Sigmoid colon (tissue), 7 donors: ENCODE measurements around the gene CNOT1. TPM values are rescaled to one million over a fixed set of nuclear protein-coding genes. Genes with fewer than 3 reads are reported as not detected.

Experiments used
- DNase-seq: peaks from one replicate; pipeline ENCODE4 v3.0.0-alpha.2; 2019
- H3K27ac ChIP-seq, 4 donors: fragments of 200-600 bp; sonication (generic); one replicate each; pipeline ENCODE4 v1.5.1; 2016 to 2019; ENCODE audit warnings: mild to moderate bottlenecking in 1 of 4
- H3K27me3 ChIP-seq, 3 donors: fragments of 200-600 bp; sonication (generic); one replicate each; pipeline ENCODE4 v1.5.1; 2019; ENCODE audit warnings: mild to moderate bottlenecking in 1 of 3
- H3K36me3 ChIP-seq, 4 donors: fragments of 200-600 bp; sonication (generic); one replicate each; pipeline ENCODE4 v1.5.1; 2016 to 2019
- H3K4me1 ChIP-seq, 4 donors: fragments of 200-600 bp; sonication (generic); one replicate each; pipeline ENCODE4 v1.5.1; 2017 to 2019
- H3K4me3 ChIP-seq, 4 donors: fragments of 200-600 bp; sonication (generic); one replicate each; pipeline ENCODE4 v1.5.1; 2017 to 2019; ENCODE audit warnings: mild to moderate bottlenecking in 2 of 4, moderate library complexity in 1 of 4
- H3K9me3 ChIP-seq, 4 donors: fragments of 200-600 bp in 3 of 4; sonication (generic) in 3 of 4; one replicate each; pipeline versions ENCODE4 v1.5.1 to v1.6.1; 2013 to 2019
- EP300 ChIP-seq, 4 donors: sonication (generic); formaldehyde crosslinking; IDR thresholded peaks; one replicate each; pipeline ENCODE4 v1.6.1; 2017; ENCODE audit warnings: antibody characterized with exemption in 4 of 4
- POLR2A ChIP-seq, 2 donors: fragments of 450-650 bp; IDR thresholded peaks; one replicate each; pipeline ENCODE4 v1.6.1; 2016; ENCODE audit warnings: antibody characterized with exemption in 2 of 2, mild to moderate bottlenecking in 2 of 2, moderate library complexity in 2 of 2
- POLR2AphosphoS5 ChIP-seq, 4 donors: sonication (generic); formaldehyde crosslinking; IDR thresholded peaks; one replicate each; pipeline ENCODE4 v1.6.1; 2017; ENCODE audit warnings: antibody characterized with exemption in 4 of 4
- WGBS, 2 donors: extraction: QIAGEN DNeasy Blood & Tissue Kit; methylation state at CpG; one replicate each; pipeline ENCODE4 v1.1.7; 2013; 5-methylcytosine and 5-hydroxymethylcytosine counted together
- intact Hi-C: fragments of 100-400 bp; cut with DNase I; formaldehyde crosslinking; loops from one replicate; pipeline ENCODE4 v1.15.1; 2023
- polyA plus RNA-seq, 3 donors: library from polyadenylated mRNA; stranded (reverse); fragments of 200-250 nt; gene quantifications; one replicate each; pipeline ENCODE4 v1.2.3, GENCODE V29; 2013
- total RNA-seq, 4 donors: library from RNA; depleted of rRNA; stranded (reverse); fragments of >200 nt; gene quantifications; one replicate each; pipeline ENCODE4 v1.1.0, GENCODE V29; 2016
- TF ChIP-seq, protein P1 (sequence below), 4 experiments: fragments of 450-650 bp in 3 of 4; fragments of 200-600 bp in 1 of 4; IDR thresholded peaks; one replicate each; pipeline ENCODE4 v1.5.1; 2016 to 2019; ENCODE audit warnings: antibody characterized with exemption in 4 of 4, mild to moderate bottlenecking in 3 of 4, moderate library complexity in 2 of 4
- donor health status: healthy with polysubstance abuse.
- donor health status: Bipolar disorder and iron deficiency.
- donor health status: healthy.

The CNOT1 gene
- total and polyA plus RNA-seq, 7 donors: 61.3 to 112 (median 79.6) TPM

DNA sequence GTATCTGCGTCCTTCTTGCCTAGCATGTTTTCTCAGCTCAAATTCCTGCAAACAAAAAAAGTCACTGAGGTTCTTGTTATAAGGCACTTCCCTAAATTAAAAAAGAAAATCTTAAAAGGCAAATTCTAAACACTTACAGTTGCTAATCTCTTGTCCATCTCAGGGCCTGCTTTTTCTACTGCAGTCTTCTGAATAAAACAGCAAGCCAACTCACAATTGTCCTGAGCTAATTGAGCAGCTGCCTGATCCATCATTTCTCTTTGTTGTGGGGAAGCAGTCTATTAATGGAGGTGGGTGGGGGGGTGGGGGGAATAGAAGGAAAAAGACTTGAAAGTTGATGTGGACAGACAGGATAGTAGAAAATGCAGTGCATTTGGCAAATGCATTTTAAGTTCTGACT, 87.3 kb downstream of the CNOT1 start:
- H3K4me1 ChIP-seq: no peaks in the 10 kb centered on the region
- TF ChIP-seq, protein P1, sequence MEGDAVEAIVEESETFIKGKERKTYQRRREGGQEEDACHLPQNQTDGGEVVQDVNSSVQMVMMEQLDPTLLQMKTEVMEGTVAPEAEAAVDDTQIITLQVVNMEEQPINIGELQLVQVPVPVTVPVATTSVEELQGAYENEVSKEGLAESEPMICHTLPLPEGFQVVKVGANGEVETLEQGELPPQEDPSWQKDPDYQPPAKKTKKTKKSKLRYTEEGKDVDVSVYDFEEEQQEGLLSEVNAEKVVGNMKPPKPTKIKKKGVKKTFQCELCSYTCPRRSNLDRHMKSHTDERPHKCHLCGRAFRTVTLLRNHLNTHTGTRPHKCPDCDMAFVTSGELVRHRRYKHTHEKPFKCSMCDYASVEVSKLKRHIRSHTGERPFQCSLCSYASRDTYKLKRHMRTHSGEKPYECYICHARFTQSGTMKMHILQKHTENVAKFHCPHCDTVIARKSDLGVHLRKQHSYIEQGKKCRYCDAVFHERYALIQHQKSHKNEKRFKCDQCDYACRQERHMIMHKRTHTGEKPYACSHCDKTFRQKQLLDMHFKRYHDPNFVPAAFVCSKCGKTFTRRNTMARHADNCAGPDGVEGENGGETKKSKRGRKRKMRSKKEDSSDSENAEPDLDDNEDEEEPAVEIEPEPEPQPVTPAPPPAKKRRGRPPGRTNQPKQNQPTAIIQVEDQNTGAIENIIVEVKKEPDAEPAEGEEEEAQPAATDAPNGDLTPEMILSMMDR (IDR thresholded peaks at IDR 0.05): no peak
- TF ChIP-seq POLR2AphosphoS5 (IDR thresholded peaks at IDR 0.05) (no peak), POLR2A (IDR thresholded peaks at IDR 0.05) (no peak), EP300 (IDR thresholded peaks at IDR 0.05) (no peak)
- H3K27me3 ChIP-seq: no peaks in the 10 kb centered on the region
- H3K9me3 ChIP-seq: no peaks in the 10 kb centered on the region
- DNase-seq: no peak
- WGBS, 2 donors: 85 to 90% methylated on average over 1 of the region's 1 CpG
- no peak overlapping the region for H3K27ac ChIP-seq
- intact Hi-C loops: no loop called here
- peaks cover 48 to 100% (median 73%) of the 10 kb centered on the region in 4 donors for H3K36me3 ChIP-seq
- no peak overlapping the region for H3K4me3 ChIP-seq

DNA sequence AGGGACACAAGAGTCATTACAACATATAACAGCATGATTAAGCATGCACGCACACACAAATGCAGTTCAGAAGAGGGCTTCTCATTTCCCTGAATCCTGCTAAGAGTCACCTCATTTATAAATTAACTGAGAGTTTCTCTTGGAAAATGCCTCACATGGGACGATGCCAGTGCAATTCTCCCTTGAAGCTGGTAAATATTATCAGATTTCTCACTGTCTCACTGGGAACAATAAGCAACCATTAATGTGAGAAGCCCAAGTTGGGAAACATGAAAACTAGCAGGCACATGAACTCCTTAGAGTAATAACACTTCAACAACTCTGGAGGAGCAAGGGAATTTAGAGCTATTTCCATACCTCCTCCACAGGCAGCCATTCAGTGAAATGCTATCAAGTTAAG, 87.9 kb downstream of the CNOT1 start:
- 84 to 96% methylated on average over 2 of the region's 2 CpGs for WGBS, 2 donors
- H3K4me1 ChIP-seq: no peaks in the 10 kb centered on the region
- no peak overlapping the region for H3K4me3 ChIP-seq
- H3K27me3 ChIP-seq: no peaks in the 10 kb centered on the region
- H3K9me3 ChIP-seq: no peaks in the 10 kb centered on the region
- peaks cover 53 to 100% (median 74%) of the 10 kb centered on the region in 4 donors for H3K36me3 ChIP-seq
- TF ChIP-seq, protein P1 (IDR thresholded peaks at IDR 0.05): no peak
- TF ChIP-seq POLR2A (IDR thresholded peaks at IDR 0.05): no peak
- no peak for TF ChIP-seq POLR2AphosphoS5 (IDR thresholded peaks at IDR 0.05)
- TF ChIP-seq EP300 (IDR thresholded peaks at IDR 0.05): no peak
- DNase-seq: no peak
- intact Hi-C loops: no loop called here
- H3K27ac ChIP-seq: no peak overlapping the region

DNA sequence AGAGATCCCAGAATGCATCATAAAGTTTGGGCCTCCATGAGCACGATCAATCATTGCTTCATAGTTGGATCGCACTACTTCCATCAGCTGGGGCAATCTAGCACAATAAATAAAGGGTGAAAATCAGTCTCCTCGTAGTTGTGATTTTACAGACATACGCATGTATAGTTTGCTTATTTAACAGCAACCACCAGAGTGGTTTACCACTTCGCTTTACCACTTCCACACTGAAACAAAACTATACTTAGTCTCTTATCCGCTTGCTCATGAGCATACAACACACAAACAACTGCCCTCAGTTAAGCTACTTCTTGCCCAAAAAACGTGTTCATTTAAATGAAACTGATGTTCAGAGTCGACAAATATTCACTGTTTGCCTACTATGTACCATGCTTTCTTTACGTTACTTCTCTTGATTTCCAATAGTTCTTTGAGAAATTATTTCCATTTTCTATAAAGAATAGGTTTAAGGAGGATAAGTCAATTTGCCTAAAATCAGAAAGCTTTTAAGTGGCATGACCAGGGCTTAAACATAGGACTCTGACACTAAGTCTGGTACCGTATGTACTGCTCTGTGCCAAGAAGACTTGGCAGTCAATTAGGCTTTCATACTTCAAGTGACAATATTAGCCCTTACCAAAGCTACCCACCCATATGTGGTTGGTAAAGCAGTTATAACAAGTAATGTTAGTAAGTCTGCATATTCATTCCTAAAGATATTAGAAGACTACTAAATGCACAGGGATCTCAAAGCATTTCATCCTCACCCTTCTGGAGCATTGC, 92.3 kb downstream of the CNOT1 start:
- H3K27me3 ChIP-seq: no peaks in the 10 kb centered on the region
- 82 to 84% methylated on average over 10 of the region's 10 CpGs for WGBS, 2 donors
- no peak overlapping the region for H3K27ac ChIP-seq
- H3K9me3 ChIP-seq: no peaks in the 10 kb centered on the region
- H3K36me3 ChIP-seq: peaks cover 51 to 100% (median 69%) of the 10 kb centered on the region in 4 donors
- no peaks in the 10 kb centered on the region for H3K4me1 ChIP-seq
- intact Hi-C loops: no loop called here
- DNase-seq: no peak
- H3K4me3 ChIP-seq: no peak overlapping the region
- TF ChIP-seq, protein P1 (IDR thresholded peaks at IDR 0.05): no peak
- TF ChIP-seq EP300 (IDR thresholded peaks at IDR 0.05) (no peak), POLR2A (IDR thresholded peaks at IDR 0.05) (no peak), POLR2AphosphoS5 (IDR thresholded peaks at IDR 0.05) (no peak)

DNA sequence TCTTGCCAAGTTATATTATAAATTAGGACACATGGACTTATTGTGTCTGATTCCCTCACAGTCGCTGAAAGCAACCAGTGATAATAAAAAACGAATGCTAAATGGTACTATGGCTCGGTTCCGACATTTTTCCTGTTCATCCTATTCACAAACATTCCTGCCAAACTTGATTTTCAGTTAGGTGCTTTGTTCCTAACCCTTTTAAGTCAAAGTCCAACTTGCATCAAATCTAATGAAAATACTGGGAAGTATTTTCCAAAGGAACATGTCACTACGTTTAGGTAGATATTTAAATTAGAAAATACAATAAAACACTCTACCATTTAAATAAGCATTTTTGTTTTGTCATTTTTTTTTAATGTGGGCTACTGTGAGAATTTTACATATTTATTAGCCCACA, 93.3 kb downstream of the CNOT1 start:
- 43 to 84% methylated on average over 5 of the region's 5 CpGs for WGBS, 2 donors
- DNase-seq: no peak
- Histone ChIP-seq H3K36me3 (peaks cover 58 to 100% (median 70%) of the 10 kb centered on the region in 4 donors), H3K27me3 (no peaks in the 10 kb centered on the region), H3K4me1 (no peaks in the 10 kb centered on the region), H3K4me3 (no peak overlapping the region), H3K9me3 (no peaks in the 10 kb centered on the region), H3K27ac (no peak overlapping the region)
- intact Hi-C loops: no loop called here
- TF ChIP-seq, protein P1 (IDR thresholded peaks at IDR 0.05): no peak
- TF ChIP-seq POLR2A (IDR thresholded peaks at IDR 0.05) (no peak), POLR2AphosphoS5 (IDR thresholded peaks at IDR 0.05) (no peak), EP300 (IDR thresholded peaks at IDR 0.05) (no peak)
